ENCODE measurements around the gene CNTF. TPM values are rescaled to one million over a fixed set of nuclear protein-coding genes. Genes with fewer than 3 reads are reported as not detected.

Gene CNTF
- total RNA-seq, 1 donor from 2014 or later: 2.2 TPM

DNA sequence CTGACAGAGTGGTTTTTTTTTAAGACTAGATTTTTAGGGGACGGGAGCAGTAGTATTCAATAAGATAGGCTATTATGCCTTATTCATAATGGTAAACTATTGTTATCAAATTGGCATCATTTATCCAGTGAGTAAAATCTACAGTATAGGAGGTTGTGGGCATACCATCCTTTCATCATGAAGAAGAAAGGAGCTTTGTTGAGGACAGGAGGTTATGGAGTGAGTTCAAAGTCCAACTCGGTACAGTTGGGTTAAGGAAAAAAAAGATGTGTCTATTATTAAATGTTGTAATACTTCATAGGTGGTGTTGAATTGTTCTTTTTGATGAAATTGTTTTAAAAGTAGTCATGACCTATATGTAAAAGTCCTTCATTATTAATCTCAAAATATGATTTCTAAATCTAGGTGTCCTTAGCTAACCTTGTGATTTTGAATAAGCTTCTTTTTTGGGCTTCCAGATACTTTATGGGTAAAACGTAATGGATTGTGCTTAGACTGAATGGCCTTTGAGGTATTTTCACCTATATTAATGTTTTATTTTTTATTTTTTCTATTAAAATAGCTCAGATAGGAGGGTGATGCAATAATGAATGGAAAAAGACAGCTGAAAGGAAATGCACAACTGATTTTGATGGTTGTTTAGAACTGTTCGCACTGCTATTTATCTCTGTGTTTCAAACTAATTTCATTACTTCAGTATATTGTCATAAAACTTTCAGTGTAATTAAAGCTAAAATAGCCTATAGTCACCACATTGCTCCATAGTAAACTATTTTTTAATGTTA is 15.3 kb upstream of the CNTF start:
- DNase-seq (ENCODE audit: low spot score): no peak

DNA sequence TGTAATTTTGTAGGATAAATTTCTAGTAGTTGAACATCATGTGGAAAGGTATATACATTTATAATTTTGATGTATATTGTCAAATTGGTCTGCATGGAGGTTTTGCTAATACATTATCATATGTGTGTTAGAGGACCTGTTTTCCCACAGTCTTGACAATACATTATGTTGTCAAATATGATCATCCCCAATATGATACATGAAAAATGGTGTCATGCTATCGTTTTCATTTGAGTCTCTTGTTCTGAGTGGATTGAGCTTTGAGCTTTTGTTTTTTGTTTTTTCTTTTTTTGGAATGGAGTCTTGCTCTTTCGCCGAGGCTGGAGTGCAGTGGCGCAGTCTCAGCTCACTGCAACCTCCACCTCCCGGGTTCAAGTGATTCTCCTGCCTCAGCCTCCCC is 14.1 kb upstream of the CNTF start:
- DNase-seq (ENCODE audit: low spot score): no peak

- DNase-seq (ENCODE audit: low spot score): no peak
These were observed 12.7 kb upstream of the CNTF start for GRCh38 chr11:58609723-58610122.

DNA sequence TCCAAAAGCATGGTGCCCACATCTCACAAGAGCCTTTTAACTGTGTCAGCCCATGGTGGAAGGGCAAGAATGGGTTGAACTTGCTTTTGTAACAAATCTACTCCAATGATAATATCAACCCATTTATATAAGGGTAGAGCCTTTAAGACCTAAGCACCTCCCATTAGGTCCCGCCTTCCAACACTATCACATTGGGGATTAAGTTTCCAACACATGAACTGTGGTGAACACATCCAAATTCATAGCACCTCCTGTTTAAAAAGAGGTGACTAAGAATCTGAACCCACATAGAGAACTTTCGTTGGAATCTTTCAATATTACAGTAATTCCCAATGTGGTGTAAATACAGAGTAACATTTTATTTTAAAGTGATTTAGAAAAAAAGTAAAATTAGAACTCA is 9.2 kb upstream of the CNTF start:
- DNase-seq (ENCODE audit: low spot score): no peak

DNA sequence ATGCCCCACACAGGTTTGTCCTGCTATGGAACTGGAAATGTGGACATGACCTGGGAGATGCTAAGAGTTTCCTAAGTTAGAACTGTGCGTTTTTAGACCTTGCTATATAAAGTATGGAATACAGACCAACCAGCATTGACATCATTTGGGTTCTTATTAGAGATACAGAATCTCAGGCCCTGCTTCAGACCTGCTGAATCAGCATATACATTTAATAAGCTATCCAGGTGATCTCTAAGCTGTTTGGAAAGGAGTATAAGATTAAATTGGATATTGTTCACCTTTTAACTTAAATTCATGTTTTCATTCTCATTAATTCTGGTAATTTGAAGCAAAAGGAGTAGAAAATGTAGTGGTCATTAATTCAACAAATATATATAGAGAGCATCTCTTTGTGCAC is 6.9 kb upstream of the CNTF start:
- no peak for DNase-seq (ENCODE audit: low spot score)

DNA sequence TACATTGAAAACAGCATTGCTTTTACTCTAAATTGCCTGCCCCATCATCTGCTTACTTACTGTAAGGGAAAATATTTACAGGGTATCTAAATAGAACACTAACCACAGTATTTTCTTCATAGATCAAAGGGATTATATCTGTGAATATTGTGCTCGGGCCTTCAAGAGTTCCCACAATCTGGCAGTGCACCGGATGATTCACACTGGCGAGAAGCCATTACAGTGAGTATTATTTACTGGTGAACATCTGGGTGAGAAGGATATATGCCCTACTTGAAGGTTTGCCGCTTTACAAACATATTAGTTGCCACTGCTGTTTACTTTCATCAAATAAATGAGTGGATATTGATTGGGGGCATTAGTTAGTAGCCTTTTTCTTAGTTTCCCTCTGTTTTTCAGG is 5.9 kb upstream of the CNTF start:
- DNase-seq (ENCODE audit: low spot score): no peak

DNA sequence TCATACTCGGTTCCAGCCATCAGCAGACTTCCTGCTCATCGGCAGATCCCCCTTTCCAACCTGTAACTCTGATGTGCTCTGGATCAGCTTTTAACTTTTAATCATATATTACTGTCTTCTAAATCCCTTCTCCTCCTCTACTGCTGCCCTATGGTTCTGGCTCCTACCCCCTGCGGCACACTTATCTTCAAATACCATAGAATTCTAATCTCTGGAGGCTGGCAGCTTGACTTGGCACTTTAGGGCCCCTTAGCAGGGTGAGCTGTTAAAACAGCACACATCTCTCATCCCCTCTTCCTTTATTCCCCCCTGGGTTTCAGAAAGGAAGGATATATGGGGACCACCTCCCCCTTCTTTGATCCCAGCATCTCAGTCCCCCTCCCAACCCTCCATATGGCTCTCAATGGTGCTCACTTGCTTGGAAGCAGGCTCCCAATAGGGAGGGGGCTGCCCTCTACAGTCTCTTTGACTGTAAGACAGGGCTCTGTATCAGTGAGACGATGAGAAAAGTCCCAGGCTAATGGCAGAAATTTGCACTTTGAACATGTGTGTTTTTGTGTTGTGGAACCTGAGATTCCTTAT is 4.4 kb upstream of the CNTF start:
- no peak for DNase-seq (ENCODE audit: low spot score)

- DNase-seq (ENCODE audit: low spot score): no peak
These were observed 741 bp upstream of the CNTF start for GRCh38 chr11:58621586-58622262.

DNA sequence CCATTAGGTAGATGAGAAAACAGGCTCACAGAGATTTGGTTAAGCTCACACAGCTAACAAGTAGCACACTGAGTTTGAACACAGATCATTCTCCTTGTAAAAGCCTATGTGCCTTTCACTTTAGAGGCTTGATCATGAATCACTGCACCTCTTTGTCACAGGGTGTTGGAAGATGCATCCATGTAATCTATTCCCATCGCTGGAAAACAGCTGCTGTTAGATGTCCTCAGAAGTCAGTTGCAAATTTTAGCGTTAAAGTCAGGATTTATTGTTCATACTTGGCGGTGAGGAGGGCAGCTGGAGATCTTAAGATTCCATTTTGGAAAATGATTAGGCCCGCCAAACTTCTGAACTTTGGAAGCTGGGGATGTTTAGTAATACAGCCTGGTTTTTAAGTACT is 2.6 kb downstream of the CNTF start:
- no peak for DNase-seq (ENCODE audit: low spot score)

DNA sequence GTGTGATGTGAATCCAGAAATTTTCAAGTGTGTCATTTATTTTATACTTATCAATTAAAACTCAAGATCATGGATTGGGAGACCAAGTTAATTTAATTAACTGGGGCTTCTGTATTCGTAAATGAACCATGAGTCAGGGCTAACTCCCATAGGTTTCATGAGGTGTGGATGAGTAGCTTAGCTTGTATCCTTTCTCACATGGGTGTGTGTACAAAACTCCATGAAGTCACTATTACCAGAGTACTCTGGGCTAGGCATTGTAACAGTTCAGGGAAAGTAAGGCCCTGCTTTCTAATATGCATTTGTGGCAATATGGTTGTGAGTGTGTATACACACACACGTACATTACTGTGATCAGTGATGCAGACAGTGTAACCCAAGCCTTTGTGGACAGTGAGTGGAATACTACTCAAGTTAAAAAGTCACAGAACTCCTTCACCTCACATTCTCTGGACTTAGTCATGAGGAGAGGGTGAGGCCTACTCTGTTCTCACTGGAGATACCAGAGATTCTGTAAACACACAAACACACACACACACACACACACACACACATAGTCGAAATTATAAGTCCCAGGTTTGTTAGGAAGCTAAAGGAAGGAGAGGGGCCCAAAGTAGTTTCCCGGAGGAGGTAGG is 3.5 kb downstream of the CNTF start:
- DNase-seq (ENCODE audit: low spot score): no peak

- no peak for DNase-seq (ENCODE audit: low spot score)
These were observed 4.5 kb downstream of the CNTF start for GRCh38 chr11:58626934-58627483.

- no peak for DNase-seq (ENCODE audit: low spot score)
These were observed 6.0 kb downstream of the CNTF start for GRCh38 chr11:58628446-58628845.

- DNase-seq (ENCODE audit: low spot score): no peak
These were observed 7.4 kb downstream of the CNTF start for GRCh38 chr11:58629857-58630256.

DNA sequence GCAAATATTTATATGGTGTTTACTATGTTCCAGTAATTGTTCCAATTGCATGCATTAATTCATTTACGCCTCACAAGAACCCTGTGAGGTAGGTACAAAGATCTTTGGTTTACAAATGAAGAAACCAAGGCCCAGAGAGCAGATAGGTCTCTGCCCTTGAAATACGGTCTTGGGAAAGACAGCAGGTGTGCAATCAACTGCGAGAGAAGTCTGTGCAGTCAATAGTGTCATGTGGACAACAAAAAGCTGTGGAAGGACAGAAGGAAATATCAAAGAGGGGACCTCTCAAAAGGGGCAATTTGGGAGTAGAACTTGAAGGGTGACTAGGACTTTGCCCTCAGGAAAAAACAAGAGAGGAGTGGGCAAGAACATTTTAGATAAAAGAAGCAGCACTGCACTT is 8.9 kb downstream of the CNTF start:
- no peak for DNase-seq (ENCODE audit: low spot score)

DNA sequence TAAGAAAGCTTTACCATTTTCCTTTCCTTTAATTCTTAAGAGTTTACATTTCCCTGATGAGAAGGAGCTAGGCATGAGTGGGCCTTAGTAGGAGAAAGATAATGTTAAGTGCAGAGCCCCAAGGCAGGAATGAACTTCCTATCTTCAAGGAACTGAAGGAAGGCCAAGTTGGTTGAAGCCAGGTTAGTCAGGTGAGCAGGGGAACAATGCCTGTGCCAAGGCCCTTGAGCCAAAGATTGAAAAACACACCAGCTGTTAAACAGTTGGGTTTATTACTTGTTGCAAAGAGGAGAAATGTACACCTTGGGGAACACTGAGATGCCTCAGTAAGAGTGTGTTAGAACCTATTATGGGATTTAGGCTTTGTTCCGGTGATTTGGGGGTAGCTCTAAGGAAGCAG is 10.0 kb downstream of the CNTF start:
- no peak for DNase-seq (ENCODE audit: low spot score)

GRCh38 chr11:58636587-58636986 is 14.1 kb downstream of the CNTF start:
- DNase-seq (ENCODE audit: low spot score): no peak

- no peak for DNase-seq (ENCODE audit: low spot score)
These were observed 14.9 kb downstream of the CNTF start for GRCh38 chr11:58637371-58637770.

DNA sequence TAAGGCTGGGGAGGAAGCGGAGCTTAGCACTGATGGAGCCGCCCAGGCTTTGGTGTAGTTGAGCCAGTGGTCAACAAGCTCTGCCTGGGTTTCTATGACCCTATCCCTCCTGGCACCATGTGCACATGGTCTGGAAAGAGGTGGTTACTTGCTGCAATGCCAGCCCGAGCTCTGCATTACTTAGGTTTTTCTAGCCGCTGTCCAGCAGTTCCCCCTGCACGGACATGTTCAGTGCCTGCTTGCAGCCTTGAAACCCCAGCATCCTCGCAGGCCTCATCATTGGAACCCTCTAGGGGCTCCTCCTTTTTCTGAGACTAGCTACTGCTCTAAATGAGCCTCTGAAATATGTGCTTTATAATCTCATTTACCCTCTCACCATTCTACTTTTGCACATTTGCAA is 16.6 kb downstream of the CNTF start:
- DNase-seq (ENCODE audit: low spot score): no peak

- no peak for DNase-seq (ENCODE audit: low spot score)
These were observed 17.2 kb downstream of the CNTF start for GRCh38 chr11:58639669-58640068.

GRCh38 chr11:58640386-58641023 is 18.0 kb downstream of the CNTF start:
- no peak for DNase-seq (ENCODE audit: low spot score)

- DNase-seq (ENCODE audit: low spot score): no peak
These were observed 18.9 kb downstream of the CNTF start for GRCh38 chr11:58641341-58641740.

Data from mesenteric fat pad (tissue), 1 donor.